Measurements from ENCODE around the gene DRAM1.
"Not testable (repeated sequence)": the region's sequence is repeated elsewhere in the genome, so short reads cannot be mapped to it uniquely, and the experiment has no call there.

Gene DRAM1

GRCh38 chr12:101855364-101855884 lies 22.0 kb upstream of the DRAM1 start:
- Histone ChIP-seq H3K4me1 (ENCODE audit: insufficient read depth, poor library complexity, severe bottlenecking) (peaks cover 36% of the 10 kb centered on the region), H3K9me3 (ENCODE audit: severe bottlenecking) (no peaks in the 10 kb centered on the region), H3K4me3 (ENCODE audit: severe bottlenecking) (no peak overlapping the region), H3K27me3 (ENCODE audit: insufficient read depth, poor library complexity, severe bottlenecking) (no peaks in the 10 kb centered on the region), H3K27ac (ENCODE audit: poor library complexity, severe bottlenecking) (peak overlapping the region; percentile 43), H3K36me3 (ENCODE audit: low read depth) (no peaks in the 10 kb centered on the region)
- TF ChIP-seq CTCF (IDR thresholded peaks at IDR 0.05; ENCODE audit: poor library complexity, severe bottlenecking), result no peak
- ATAC-seq (ENCODE audit: low read depth), result peak; percentile 54; the same call in 2 of the 3 replicates
- no peak for DNase-seq (ENCODE audit: low spot score)

GRCh38 chr12:101855976-101856375 lies 21.4 kb upstream of the DRAM1 start:
- Histone ChIP-seq H3K4me1 (ENCODE audit: insufficient read depth, poor library complexity, severe bottlenecking) (peaks cover 36% of the 10 kb centered on the region), H3K27me3 (ENCODE audit: insufficient read depth, poor library complexity, severe bottlenecking) (no peaks in the 10 kb centered on the region), H3K4me3 (ENCODE audit: severe bottlenecking) (no peak overlapping the region), H3K27ac (ENCODE audit: poor library complexity, severe bottlenecking) (peak overlapping the region; percentile 43), H3K36me3 (ENCODE audit: low read depth) (no peaks in the 10 kb centered on the region), H3K9me3 (ENCODE audit: severe bottlenecking) (no peaks in the 10 kb centered on the region)
- ATAC-seq (ENCODE audit: low read depth) (no peak), DNase-seq (ENCODE audit: low spot score) (no peak)
- no peak for TF ChIP-seq CTCF (IDR thresholded peaks at IDR 0.05; ENCODE audit: poor library complexity, severe bottlenecking)

GRCh38 chr12:101856614-101857013 lies 20.8 kb upstream of the DRAM1 start:
- not testable (repeated sequence) for H3K27me3 ChIP-seq (ENCODE audit: insufficient read depth, poor library complexity, severe bottlenecking); H3K4me3 ChIP-seq (ENCODE audit: severe bottlenecking); DNase-seq (ENCODE audit: low spot score); H3K9me3 ChIP-seq (ENCODE audit: severe bottlenecking); ATAC-seq (ENCODE audit: low read depth); H3K36me3 ChIP-seq (ENCODE audit: low read depth)
- peaks cover 37% of the 10 kb centered on the region for H3K4me1 ChIP-seq (ENCODE audit: insufficient read depth, poor library complexity, severe bottlenecking)
- peak overlapping the region; percentile 43 for H3K27ac ChIP-seq (ENCODE audit: poor library complexity, severe bottlenecking)

- ATAC-seq (ENCODE audit: low read depth) (peak; percentile 84), DNase-seq (ENCODE audit: low spot score) (no peak)
- no peak overlapping the region for H3K4me3 ChIP-seq (ENCODE audit: severe bottlenecking)
- no peak for TF ChIP-seq CTCF (IDR thresholded peaks at IDR 0.05; ENCODE audit: poor library complexity, severe bottlenecking)
- no peaks in the 10 kb centered on the region for H3K36me3 ChIP-seq (ENCODE audit: low read depth)
- H3K27me3 ChIP-seq (ENCODE audit: insufficient read depth, poor library complexity, severe bottlenecking), result no peaks in the 10 kb centered on the region
- peaks cover 42% of the 10 kb centered on the region for H3K4me1 ChIP-seq (ENCODE audit: insufficient read depth, poor library complexity, severe bottlenecking)
- peak overlapping the region; percentile 43 for H3K27ac ChIP-seq (ENCODE audit: poor library complexity, severe bottlenecking)
- H3K9me3 ChIP-seq (ENCODE audit: severe bottlenecking), result no peaks in the 10 kb centered on the region
These were observed 20.3 kb upstream of the DRAM1 start for GRCh38 chr12:101857043-101857558.

GRCh38 chr12:101858361-101858760 lies 19.0 kb upstream of the DRAM1 start:
- Histone ChIP-seq H3K4me1 (ENCODE audit: insufficient read depth, poor library complexity, severe bottlenecking) (peaks cover 43% of the 10 kb centered on the region), H3K27ac (ENCODE audit: poor library complexity, severe bottlenecking) (no peak overlapping the region), H3K27me3 (ENCODE audit: insufficient read depth, poor library complexity, severe bottlenecking) (no peaks in the 10 kb centered on the region), H3K4me3 (ENCODE audit: severe bottlenecking) (no peak overlapping the region), H3K36me3 (ENCODE audit: low read depth) (no peaks in the 10 kb centered on the region), H3K9me3 (ENCODE audit: severe bottlenecking) (no peaks in the 10 kb centered on the region)
- ATAC-seq (ENCODE audit: low read depth) (no peak), DNase-seq (ENCODE audit: low spot score) (no peak)
- TF ChIP-seq CTCF (IDR thresholded peaks at IDR 0.05; ENCODE audit: poor library complexity, severe bottlenecking), result no peak

Data from RWPE2 (cell line).